NT2/D1 (cell line): Measurements from ENCODE around the gene PNPLA3.

ENCODE experiments used
- YY1 ChIP-seq: IDR thresholded peaks from 2 replicates; pipeline ENCODE4 v1.6.1; 2011; ENCODE audit not compliant: insufficient read length, insufficient read depth
- ZNF274 ChIP-seq: IDR thresholded peaks from 2 replicates; pipeline ENCODE4 v1.6.1; 2011; ENCODE audit warnings: mild to moderate bottlenecking, low read depth, low read length

DNA sequence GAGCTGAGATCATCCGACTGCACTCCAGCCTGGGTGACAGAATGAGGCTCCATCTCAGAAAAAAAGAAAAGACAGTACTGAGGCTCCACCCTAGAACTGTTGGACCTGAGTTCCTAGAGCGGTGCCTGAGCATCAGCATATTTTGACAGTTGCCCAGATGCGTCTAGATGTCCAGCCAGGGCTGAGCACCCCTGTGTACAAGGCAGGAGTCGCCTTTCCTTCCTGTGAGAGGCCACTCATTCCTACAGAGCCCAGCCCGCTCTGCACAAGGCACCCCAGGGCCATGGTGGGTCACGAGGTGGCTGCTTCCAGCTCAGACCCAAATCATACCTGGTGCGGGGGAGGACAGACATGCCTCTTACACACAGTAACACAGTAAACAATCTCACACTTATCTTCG is 47.5 kb downstream of the PNPLA3 start:
- no peak for TF ChIP-seq ZNF274
- TF ChIP-seq YY1, result no peak
